HL-60 (cell line): ENCODE data around the gene CCDC88C.
"Not testable (repeated sequence)": the region's sequence is repeated elsewhere in the genome, so short reads cannot be mapped to it uniquely, and the experiment has no call there.

Source experiments
- DNase-seq, 2 experiments: peaks; one replicate each; pipeline ENCODE4 v3.0.0-alpha.2; 2010 to 2020; ENCODE audit warnings: low read depth in 1 of 2, low spot score in 1 of 2
- H3K27ac ChIP-seq: fragments of 250-450 bp; sonication (Bioruptor Pico); replicated peaks from 2 replicates; pipeline ENCODE4 v1.5.1; 2020; ENCODE audit warnings: mild to moderate bottlenecking, moderate library complexity
- H3K27me3 ChIP-seq: fragments of 250-450 bp; sonication (Bioruptor Pico); 2 replicates; pipeline ENCODE4 v1.5.1; 2021; ENCODE audit warnings: mild to moderate bottlenecking, moderate library complexity; ENCODE audit not compliant: insufficient read depth, poor library complexity, severe bottlenecking
- H3K4me3 ChIP-seq: replicated peaks from 2 replicates; pipeline ENCODE4 v1.5.1; 2011; ENCODE audit warnings: mild to moderate bottlenecking, control low read depth, low read length; ENCODE audit not compliant: insufficient read depth
- GABPA ChIP-seq: IDR thresholded peaks from 2 replicates; pipeline ENCODE4 v1.6.1; 2012; ENCODE audit warnings: low read depth
- POLR2AphosphoS5 ChIP-seq: IDR thresholded peaks from 2 replicates; pipeline ENCODE4 v1.6.1; 2012; ENCODE audit warnings: low read depth
- SPI1 ChIP-seq: IDR thresholded peaks from 2 replicates; pipeline ENCODE4 v1.6.1; 2012; ENCODE audit warnings: low read depth, mild to moderate bottlenecking, borderline replicate concordance
- TF ChIP-seq, protein P1 (sequence below): IDR thresholded peaks from one replicate; pipeline ENCODE4 v1.5.1; 2011; ENCODE audit warnings: low read length, control low read depth, inconsistent platforms; ENCODE audit not compliant: insufficient read depth
- TF ChIP-seq, protein P2 (sequence below): IDR thresholded peaks from 2 replicates; pipeline ENCODE4 v1.6.1; 2012; ENCODE audit warnings: low read depth; ENCODE audit not compliant: insufficient replicate concordance

Gene CCDC88C

GRCh38 chr14:91439345-91439744 is 21.7 kb upstream of the CCDC88C start:
- no peak for TF ChIP-seq GABPA
- TF ChIP-seq, protein P1, sequence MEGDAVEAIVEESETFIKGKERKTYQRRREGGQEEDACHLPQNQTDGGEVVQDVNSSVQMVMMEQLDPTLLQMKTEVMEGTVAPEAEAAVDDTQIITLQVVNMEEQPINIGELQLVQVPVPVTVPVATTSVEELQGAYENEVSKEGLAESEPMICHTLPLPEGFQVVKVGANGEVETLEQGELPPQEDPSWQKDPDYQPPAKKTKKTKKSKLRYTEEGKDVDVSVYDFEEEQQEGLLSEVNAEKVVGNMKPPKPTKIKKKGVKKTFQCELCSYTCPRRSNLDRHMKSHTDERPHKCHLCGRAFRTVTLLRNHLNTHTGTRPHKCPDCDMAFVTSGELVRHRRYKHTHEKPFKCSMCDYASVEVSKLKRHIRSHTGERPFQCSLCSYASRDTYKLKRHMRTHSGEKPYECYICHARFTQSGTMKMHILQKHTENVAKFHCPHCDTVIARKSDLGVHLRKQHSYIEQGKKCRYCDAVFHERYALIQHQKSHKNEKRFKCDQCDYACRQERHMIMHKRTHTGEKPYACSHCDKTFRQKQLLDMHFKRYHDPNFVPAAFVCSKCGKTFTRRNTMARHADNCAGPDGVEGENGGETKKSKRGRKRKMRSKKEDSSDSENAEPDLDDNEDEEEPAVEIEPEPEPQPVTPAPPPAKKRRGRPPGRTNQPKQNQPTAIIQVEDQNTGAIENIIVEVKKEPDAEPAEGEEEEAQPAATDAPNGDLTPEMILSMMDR, result no peak
- no peak for TF ChIP-seq SPI1
- TF ChIP-seq, protein P2, sequence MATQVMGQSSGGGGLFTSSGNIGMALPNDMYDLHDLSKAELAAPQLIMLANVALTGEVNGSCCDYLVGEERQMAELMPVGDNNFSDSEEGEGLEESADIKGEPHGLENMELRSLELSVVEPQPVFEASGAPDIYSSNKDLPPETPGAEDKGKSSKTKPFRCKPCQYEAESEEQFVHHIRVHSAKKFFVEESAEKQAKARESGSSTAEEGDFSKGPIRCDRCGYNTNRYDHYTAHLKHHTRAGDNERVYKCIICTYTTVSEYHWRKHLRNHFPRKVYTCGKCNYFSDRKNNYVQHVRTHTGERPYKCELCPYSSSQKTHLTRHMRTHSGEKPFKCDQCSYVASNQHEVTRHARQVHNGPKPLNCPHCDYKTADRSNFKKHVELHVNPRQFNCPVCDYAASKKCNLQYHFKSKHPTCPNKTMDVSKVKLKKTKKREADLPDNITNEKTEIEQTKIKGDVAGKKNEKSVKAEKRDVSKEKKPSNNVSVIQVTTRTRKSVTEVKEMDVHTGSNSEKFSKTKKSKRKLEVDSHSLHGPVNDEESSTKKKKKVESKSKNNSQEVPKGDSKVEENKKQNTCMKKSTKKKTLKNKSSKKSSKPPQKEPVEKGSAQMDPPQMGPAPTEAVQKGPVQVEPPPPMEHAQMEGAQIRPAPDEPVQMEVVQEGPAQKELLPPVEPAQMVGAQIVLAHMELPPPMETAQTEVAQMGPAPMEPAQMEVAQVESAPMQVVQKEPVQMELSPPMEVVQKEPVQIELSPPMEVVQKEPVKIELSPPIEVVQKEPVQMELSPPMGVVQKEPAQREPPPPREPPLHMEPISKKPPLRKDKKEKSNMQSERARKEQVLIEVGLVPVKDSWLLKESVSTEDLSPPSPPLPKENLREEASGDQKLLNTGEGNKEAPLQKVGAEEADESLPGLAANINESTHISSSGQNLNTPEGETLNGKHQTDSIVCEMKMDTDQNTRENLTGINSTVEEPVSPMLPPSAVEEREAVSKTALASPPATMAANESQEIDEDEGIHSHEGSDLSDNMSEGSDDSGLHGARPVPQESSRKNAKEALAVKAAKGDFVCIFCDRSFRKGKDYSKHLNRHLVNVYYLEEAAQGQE, result no peak
- no peak for TF ChIP-seq POLR2AphosphoS5
- H3K27me3 ChIP-seq, result no peaks in the 10 kb centered on the region
- H3K4me3 ChIP-seq, result no peak overlapping the region
- no peak for DNase-seq
- no peak overlapping the region for H3K27ac ChIP-seq

- H3K27ac ChIP-seq, result no peak overlapping the region
- H3K27me3 ChIP-seq, result no peaks in the 10 kb centered on the region
- no peak for DNase-seq
- no peak overlapping the region for H3K4me3 ChIP-seq
- no peak for TF ChIP-seq SPI1
- TF ChIP-seq POLR2AphosphoS5, result no peak
- TF ChIP-seq, protein P1, result no peak
- TF ChIP-seq, protein P2, result no peak
- no peak for TF ChIP-seq GABPA
Observed at GRCh38 chr14:91438845-91439244, 21.2 kb upstream of the CCDC88C start.

GRCh38 chr14:91436266-91436665 is 18.6 kb upstream of the CCDC88C start:
- not testable (repeated sequence) for DNase-seq, H3K27ac ChIP-seq, H3K27me3 ChIP-seq, H3K4me3 ChIP-seq

DNA sequence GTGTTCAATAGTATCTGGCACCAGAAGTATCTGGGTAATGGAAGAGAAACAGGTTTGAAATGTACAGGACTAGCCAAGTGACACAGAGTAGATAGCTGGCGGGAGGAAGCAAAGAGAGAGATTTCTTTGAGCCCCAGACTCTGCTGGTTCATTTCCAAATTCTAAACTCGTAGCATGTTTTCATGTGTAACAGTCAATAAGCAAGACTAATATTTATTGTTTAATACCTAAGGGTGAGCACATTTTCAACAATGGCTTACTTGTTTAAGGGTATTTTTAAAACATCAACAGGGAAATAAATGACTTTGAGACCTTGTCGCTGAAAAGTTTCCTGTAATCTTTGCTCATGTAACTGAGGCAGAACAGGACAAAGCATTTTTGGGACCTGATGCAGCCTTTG is 11.8 kb upstream of the CCDC88C start:
- no peak overlapping the region for H3K27ac ChIP-seq
- no peak for DNase-seq
- H3K4me3 ChIP-seq, result no peak overlapping the region
- no peaks in the 10 kb centered on the region for H3K27me3 ChIP-seq
- TF ChIP-seq, protein P2, result no peak
- no peak for TF ChIP-seq GABPA
- no peak for TF ChIP-seq SPI1
- TF ChIP-seq POLR2AphosphoS5, result no peak
- TF ChIP-seq, protein P1, result no peak

GRCh38 chr14:91428931-91429330 is 11.3 kb upstream of the CCDC88C start:
- H3K27ac ChIP-seq, H3K27me3 ChIP-seq, H3K4me3 ChIP-seq, DNase-seq: not testable (repeated sequence)
